Renal cortical epithelial cell (primary cell): ENCODE results near the gene VTN. TPM values are rescaled to one million over a fixed set of nuclear protein-coding genes. Genes with fewer than 3 reads are reported as not detected.
A peak's percentile ranks its signal among the peaks of the same experiment; 100 is the strongest.

Experiments used
- DNase-seq: peaks from one replicate; pipeline ENCODE4 v3.0.0-alpha.2; 2011; ENCODE audit warnings: low read depth
- total RNA-seq: library from RNA; depleted of rRNA; stranded (reverse); fragments of >200 nt; gene quantifications from 2 replicates; pipeline ENCODE4 v1.2.3, GENCODE V29; 2014

Gene VTN
- total RNA-seq, 1 donor from 2014 or later, result not detected

- peak; percentile 18 for DNase-seq
Measured at GRCh38 chr17:28320215-28321061, 49.7 kb downstream of the VTN start.

- no peak for DNase-seq
Measured at GRCh38 chr17:28319598-28319935, 50.5 kb downstream of the VTN start.

- DNase-seq, result peak; percentile 93
Measured at GRCh38 chr17:28318759-28319597, 51.1 kb downstream of the VTN start, which contains the start of gene TMEM97. TSS of gene TMEM97 (plus strand) at chr17:28319200. CDS start at chr17:28319240, 40 bp downstream.

- DNase-seq, result no peak
Measured at GRCh38 chr17:28317966-28318758, 51.9 kb downstream of the VTN start.

Other genes starting within 250 kb of the VTN start
- 8.7 and 17.9 TPM in 2 replicates for gene TMEM97, start 51.1 kb downstream of the VTN start, total RNA-seq
- gene IFT20, start 34.8 kb downstream of the VTN start, total RNA-seq, result 46.6 and 57.0 TPM in 2 replicates
- gene TNFAIP1, start 34.5 kb downstream of the VTN start, total RNA-seq, result 81.2 and 85.4 TPM in 2 replicates
- 78.0 and 81.9 TPM in 2 replicates for gene POLDIP2, start 12.8 kb downstream of the VTN start, total RNA-seq
- gene SEBOX, start 5.1 kb downstream of the VTN start, total RNA-seq, result not detected in 2 replicates
- 1.4 and 8.9 TPM in 2 replicates for gene SARM1, start 1.4 kb upstream of the VTN start, total RNA-seq
- gene SLC46A1, start 35.9 kb upstream of the VTN start, total RNA-seq, result 4.0 and 8.6 TPM in 2 replicates
- not detected in 2 replicates for gene SLC13A2, start 103.3 kb upstream of the VTN start, total RNA-seq
- not detected in 2 replicates for gene FOXN1, start 136.0 kb upstream of the VTN start, total RNA-seq
- gene UNC119, start 182.3 kb upstream of the VTN start, total RNA-seq, result 15.6 and 29.3 TPM in 2 replicates
- 70.0 and 114 TPM in 2 replicates for gene PIGS, start 201.2 kb upstream of the VTN start, total RNA-seq
- gene ALDOC, start 206.6 kb upstream of the VTN start, total RNA-seq, result 26.7 and 40.6 TPM in 2 replicates
- gene SPAG5, start 228.7 kb upstream of the VTN start, total RNA-seq, result 3.3 and 12.5 TPM in 2 replicates
- gene RSKR, start 243.9 kb upstream of the VTN start, total RNA-seq, result 6.1 and 7.1 TPM in 2 replicates